Endothelial cell of hepatic sinusoid (primary cell): ENCODE data around the gene PSIP1.
"Not testable (repeated sequence)": the region's sequence is repeated elsewhere in the genome, so short reads cannot be mapped to it uniquely, and the experiment has no call there.

Experiments used
- in situ Hi-C: cut with HindIII; loops from 2 replicates; pipeline ENCODE4 v1.10.0; 2017; ENCODE audit warnings: low sequenced_read_pairs

PSIP1 gene

GRCh38 chr9:15505921-15506320, 4.8 kb downstream of the PSIP1 start:
- in situ Hi-C loops, result no loop called here

GRCh38 chr9:15501803-15502202, 9.0 kb downstream of the PSIP1 start:
- in situ Hi-C loops, result no loop called here

GRCh38 chr9:15501179-15501578, 9.6 kb downstream of the PSIP1 start:
- in situ Hi-C loops, result no loop called here

GRCh38 chr9:15499139-15499538, 11.6 kb downstream of the PSIP1 start:
- in situ Hi-C loops, result no loop called here

GRCh38 chr9:15498246-15498995, 12.3 kb downstream of the PSIP1 start:
- in situ Hi-C loops, result no loop called here

GRCh38 chr9:15492485-15493150, 18.2 kb downstream of the PSIP1 start:
- in situ Hi-C loops, result no loop called here

GRCh38 chr9:15491950-15492349, 18.8 kb downstream of the PSIP1 start:
- in situ Hi-C loops, result no loop called here

- in situ Hi-C loops, result no loop called here
These were observed 24.7 kb downstream of the PSIP1 start for GRCh38 chr9:15485836-15486666.

GRCh38 chr9:15484802-15485201, 26.0 kb downstream of the PSIP1 start:
- in situ Hi-C loops, result no loop called here

GRCh38 chr9:15482146-15482545, 28.6 kb downstream of the PSIP1 start:
- in situ Hi-C loops, result no loop called here

- in situ Hi-C loops, result no loop called here
These were observed 30.7 kb downstream of the PSIP1 start for GRCh38 chr9:15480028-15480427.

- in situ Hi-C loops, result no loop called here
These were observed 34.7 kb downstream of the PSIP1 start for GRCh38 chr9:15475923-15476536.

GRCh38 chr9:15469862-15470261, 40.9 kb downstream of the PSIP1 start:
- in situ Hi-C loops, result no loop called here

- in situ Hi-C loops, result no loop called here
These were observed 41.4 kb downstream of the PSIP1 start for GRCh38 chr9:15469406-15469805.

- in situ Hi-C loops, result no loop called here
These were observed 42.6 kb downstream of the PSIP1 start for GRCh38 chr9:15468145-15468544.

- in situ Hi-C loops, result no loop called here
These were observed 49.2 kb downstream of the PSIP1 start for GRCh38 chr9:15461601-15462000.

GRCh38 chr9:15461056-15461455, 49.7 kb downstream of the PSIP1 start:
- in situ Hi-C loops, result no loop called here

GRCh38 chr9:15453956-15454355, 56.8 kb downstream of the PSIP1 start:
- in situ Hi-C loops, result no loop called here

GRCh38 chr9:15444141-15444540, 66.6 kb downstream of the PSIP1 start:
- in situ Hi-C loops, result no loop called here

- in situ Hi-C loops, result not testable (repeated sequence)
These were observed 68.5 kb downstream of the PSIP1 start for GRCh38 chr9:15442264-15442663.

- in situ Hi-C loops, result not testable (repeated sequence)
These were observed 68.9 kb downstream of the PSIP1 start for GRCh38 chr9:15441841-15442240.
